ENCODE results near the gene SWSAP1.

SWSAP1 gene

DNA sequence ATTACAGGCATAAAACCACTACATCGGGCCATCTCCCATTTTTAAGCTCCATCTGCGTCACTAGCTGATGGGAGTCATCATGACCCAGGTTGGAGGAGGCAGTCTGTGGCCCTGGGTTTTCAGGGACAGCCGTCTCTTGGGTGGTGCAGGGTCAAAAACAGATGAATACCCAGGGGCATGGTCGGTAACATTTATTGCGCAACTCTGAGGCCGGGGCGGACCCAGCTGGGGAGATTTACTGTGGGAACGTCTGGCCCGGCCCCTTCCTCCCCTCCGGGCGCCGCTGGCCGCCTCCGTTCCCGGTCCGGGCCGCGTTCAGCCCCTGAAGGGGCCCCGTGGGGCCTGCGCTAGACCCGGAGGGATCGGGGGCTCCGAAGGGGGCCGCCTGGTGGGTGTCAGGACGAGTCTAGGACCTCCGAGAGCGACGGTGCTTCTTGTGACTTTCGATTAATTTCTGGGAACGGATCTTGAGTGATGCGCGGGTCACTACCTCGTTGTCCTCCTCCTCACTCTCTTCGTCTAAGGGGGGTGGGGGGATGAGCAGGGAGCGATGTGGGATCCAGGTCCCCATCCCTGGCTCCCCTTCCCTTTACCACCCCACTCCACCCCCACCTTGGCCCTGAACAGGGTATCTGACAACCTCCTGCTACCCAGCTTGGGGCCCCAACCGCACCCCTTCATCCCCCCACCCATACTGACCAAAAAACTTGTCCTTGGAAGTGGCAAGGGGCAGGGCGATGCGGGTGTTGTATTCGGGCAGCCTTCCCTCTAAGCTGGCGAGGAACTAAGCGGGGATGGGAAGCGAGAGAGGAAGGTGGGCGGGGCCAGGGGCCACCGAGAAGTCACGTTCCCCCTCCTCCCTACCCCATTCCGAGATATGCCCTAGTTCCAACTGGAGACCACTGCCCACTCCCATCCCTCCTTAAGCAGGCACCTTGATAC, 46.2 kb downstream of the SWSAP1 start:
- TF ChIP-seq, protein P1, sequence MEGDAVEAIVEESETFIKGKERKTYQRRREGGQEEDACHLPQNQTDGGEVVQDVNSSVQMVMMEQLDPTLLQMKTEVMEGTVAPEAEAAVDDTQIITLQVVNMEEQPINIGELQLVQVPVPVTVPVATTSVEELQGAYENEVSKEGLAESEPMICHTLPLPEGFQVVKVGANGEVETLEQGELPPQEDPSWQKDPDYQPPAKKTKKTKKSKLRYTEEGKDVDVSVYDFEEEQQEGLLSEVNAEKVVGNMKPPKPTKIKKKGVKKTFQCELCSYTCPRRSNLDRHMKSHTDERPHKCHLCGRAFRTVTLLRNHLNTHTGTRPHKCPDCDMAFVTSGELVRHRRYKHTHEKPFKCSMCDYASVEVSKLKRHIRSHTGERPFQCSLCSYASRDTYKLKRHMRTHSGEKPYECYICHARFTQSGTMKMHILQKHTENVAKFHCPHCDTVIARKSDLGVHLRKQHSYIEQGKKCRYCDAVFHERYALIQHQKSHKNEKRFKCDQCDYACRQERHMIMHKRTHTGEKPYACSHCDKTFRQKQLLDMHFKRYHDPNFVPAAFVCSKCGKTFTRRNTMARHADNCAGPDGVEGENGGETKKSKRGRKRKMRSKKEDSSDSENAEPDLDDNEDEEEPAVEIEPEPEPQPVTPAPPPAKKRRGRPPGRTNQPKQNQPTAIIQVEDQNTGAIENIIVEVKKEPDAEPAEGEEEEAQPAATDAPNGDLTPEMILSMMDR (IDR thresholded peaks at IDR 0.05; ENCODE audit: extremely low read depth, insufficient read depth, missing control alignments): no peak
- in situ Hi-C loops (cut with MboI; ENCODE audit: low pct_unique_long_range_greater_than_20kb, low sequenced_read_pairs, unreplicated experiment): no loop called here
- DNase-seq (ENCODE audit: low spot score): peak; percentile 55

DNA sequence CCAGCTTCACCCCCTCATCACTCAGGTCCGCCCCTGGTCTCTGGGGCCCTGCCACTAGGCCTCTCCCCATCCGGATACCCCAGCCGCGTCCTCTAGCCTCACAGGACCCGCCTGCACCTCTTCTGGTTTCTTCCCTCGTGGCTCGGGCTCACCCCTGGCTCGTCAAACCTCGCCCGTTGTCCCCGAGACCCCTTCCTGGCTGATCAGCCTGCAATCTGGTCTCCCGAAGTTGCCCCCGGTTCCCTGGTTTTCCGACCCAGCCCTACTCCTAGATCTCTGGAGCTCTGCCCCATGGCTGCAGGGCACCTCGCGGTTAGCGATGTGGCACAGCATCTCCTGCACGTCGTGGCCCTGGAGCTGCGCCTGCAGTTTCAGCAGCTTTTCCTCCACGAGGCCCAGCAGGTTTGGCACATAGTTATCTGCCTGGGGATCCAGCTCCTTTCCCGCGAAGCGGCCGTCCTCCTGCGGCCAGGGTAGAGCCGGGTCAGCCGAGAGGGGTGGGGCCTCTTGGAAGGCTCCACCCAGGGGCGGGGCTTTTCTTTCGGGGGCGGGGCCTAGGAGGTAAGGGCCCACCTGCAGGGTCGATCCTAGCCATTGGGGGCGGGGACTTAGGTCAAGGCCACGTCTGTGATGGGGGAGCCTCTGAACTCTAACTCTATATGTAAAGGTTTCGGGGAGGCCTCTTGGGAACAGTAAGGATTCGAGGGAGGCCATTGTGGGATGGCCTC, 47.1 kb downstream of the SWSAP1 start:
- in situ Hi-C loops (cut with MboI; ENCODE audit: low pct_unique_long_range_greater_than_20kb, low sequenced_read_pairs, unreplicated experiment): no loop called here
- TF ChIP-seq, protein P1 (IDR thresholded peaks at IDR 0.05; ENCODE audit: extremely low read depth, insufficient read depth, missing control alignments): no peak
- peak; percentile 89 for DNase-seq (ENCODE audit: low spot score)

DNA sequence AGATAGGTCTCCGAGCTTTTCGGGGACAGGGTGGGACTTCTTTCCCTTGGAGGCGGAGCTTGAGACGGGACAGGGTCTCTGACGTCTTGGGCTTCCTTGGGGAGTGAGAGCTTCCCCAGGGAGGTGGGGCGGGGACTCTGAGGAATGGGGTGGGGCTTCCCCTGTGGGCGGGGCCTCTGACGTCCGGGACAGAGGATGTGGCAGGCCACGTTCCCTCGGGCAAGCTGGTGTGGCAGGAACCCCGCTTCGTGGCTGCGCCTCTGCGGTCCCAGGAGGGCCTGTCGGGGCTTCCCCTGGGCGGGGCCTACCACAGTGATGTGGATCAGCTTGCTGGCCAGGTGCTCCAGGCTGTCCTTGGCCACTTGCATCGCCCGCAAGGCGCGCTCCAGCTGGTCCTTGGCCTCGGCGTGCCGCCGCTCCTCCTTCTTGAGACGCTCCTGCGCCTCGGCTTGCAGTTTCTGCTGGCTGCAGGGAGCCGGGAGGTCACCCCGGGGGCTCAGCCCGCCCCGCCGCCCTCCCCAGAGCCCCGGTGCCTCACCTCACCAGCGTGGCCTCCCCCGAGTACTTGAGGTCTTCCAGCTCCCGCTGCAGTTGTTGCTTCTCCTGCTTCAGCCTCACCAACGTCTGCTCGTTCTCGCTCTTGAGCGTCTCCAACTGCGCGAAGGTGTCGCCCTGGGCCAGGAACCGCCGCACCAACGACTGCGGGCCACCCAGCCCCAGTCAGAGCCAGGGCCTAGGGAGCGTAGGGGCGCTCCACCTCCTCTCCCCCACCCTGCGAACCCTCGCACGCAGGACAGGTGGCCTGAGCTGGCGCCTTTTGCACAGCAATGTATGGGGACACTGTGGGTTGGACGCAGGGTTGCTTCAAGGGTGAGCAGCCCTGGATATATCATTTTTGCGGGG, 47.9 kb downstream of the SWSAP1 start:
- in situ Hi-C loops (cut with MboI; ENCODE audit: low pct_unique_long_range_greater_than_20kb, low sequenced_read_pairs, unreplicated experiment): no loop called here
- DNase-seq (ENCODE audit: low spot score): peak; percentile 92
- TF ChIP-seq, protein P1 (IDR thresholded peaks at IDR 0.05; ENCODE audit: extremely low read depth, insufficient read depth, missing control alignments): no peak

DNA sequence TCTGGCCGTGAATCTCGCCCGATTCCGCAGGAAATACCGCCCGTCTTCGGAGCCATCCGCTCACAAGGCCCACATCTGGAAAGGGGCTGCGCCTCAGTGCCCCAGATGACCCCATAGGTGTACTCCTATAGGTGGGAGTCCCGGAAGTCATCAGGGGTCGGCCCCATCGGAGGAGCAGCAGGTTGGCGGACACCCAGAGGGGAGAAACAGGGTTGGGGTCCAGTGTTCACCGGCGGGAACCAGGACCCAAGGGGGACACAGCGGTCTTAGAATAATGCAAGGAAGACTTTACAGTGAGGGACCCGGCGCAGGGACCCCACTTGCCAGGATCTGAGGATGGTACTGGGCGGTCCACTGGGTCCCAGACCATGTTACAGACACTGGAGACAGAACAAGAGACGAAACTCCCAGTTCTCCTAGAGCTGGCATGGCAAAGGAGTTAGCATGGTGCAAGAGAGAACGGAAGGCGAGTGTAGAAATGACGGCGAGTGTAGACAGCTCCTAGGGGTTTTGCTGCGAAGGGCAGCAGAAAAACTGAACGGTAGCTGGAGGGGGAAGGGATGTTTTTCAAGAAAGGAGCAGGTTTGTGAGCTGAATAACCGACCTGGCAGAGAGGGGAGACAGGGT, 48.8 kb downstream of the SWSAP1 start:
- in situ Hi-C loops (cut with MboI; ENCODE audit: low pct_unique_long_range_greater_than_20kb, low sequenced_read_pairs, unreplicated experiment): no loop called here
- TF ChIP-seq, protein P1 (IDR thresholded peaks at IDR 0.05; ENCODE audit: extremely low read depth, insufficient read depth, missing control alignments): no peak
- no peak for DNase-seq (ENCODE audit: low spot score)

DNA sequence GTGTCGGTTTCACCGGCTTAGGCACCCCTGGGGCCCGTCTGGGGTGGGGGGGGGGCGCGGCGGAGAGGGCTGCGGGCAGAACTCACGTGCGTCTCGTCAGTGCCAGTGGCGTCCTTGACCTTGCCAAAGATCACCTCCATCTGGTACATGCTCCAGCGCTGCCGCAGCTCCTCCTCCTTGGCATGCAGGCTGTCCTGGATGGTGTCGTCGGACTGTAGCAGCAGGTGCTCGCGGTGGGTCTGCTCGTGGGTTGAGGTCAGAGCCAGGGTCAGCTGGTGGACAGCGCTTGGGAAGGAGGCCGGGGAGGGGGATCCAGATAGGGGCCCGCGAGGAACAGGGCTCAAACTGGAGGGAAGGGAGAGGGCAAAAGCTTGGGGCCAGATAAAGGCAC, 49.3 kb downstream of the SWSAP1 start:
- no peak for DNase-seq (ENCODE audit: low spot score)
- in situ Hi-C loops (cut with MboI; ENCODE audit: low pct_unique_long_range_greater_than_20kb, low sequenced_read_pairs, unreplicated experiment): no loop called here
- TF ChIP-seq, protein P1 (IDR thresholded peaks at IDR 0.05; ENCODE audit: extremely low read depth, insufficient read depth, missing control alignments): no peak
